GM12892 (cell line): ENCODE data around the gene TRIM54.

Experiments used
- POLR2A ChIP-seq: IDR thresholded peaks from 2 replicates; pipeline ENCODE4 v1.6.1; 2011; ENCODE audit warnings: low read depth, low read length, control low read depth
- POLR2AphosphoS5 ChIP-seq: IDR thresholded peaks from 2 replicates; pipeline ENCODE4 v1.6.1; 2011; ENCODE audit warnings: low read depth, low read length, control low read depth
- TAF1 ChIP-seq: IDR thresholded peaks from 2 replicates; pipeline ENCODE4 v1.6.1; 2011; ENCODE audit warnings: low read depth, mild to moderate bottlenecking, control low read depth, low read length, borderline replicate concordance

- TF ChIP-seq POLR2A, result no peak
- no peak for TF ChIP-seq POLR2AphosphoS5
- no peak for TF ChIP-seq TAF1
Observed at GRCh38 chr2:27306573-27307286, 24.5 kb downstream of the TRIM54 start.
